Endometrial microvascular endothelial cells (primary cell): ENCODE measurements around the gene PITPNM3. TPM values are rescaled to one million over a fixed set of nuclear protein-coding genes. Genes with fewer than 3 reads are reported as not detected.

Experiments
- in situ Hi-C: cut with HindIII; loops from 2 replicates; pipeline ENCODE4 v1.10.0; 2017; ENCODE audit warnings: low sequenced_read_pairs, low pct_unique_long_range_greater_than_20kb; ENCODE audit errors: inconsistent ontology term
- total RNA-seq: library from RNA; depleted of rRNA; stranded (reverse); fragments of >200 nt; gene quantifications from one replicate; pipeline ENCODE4 v1.2.3, GENCODE V29; 2015; ENCODE audit errors: inconsistent ontology term

The PITPNM3 gene
- total RNA-seq, 1 donor from 2014 or later: 0.09 TPM

DNA sequence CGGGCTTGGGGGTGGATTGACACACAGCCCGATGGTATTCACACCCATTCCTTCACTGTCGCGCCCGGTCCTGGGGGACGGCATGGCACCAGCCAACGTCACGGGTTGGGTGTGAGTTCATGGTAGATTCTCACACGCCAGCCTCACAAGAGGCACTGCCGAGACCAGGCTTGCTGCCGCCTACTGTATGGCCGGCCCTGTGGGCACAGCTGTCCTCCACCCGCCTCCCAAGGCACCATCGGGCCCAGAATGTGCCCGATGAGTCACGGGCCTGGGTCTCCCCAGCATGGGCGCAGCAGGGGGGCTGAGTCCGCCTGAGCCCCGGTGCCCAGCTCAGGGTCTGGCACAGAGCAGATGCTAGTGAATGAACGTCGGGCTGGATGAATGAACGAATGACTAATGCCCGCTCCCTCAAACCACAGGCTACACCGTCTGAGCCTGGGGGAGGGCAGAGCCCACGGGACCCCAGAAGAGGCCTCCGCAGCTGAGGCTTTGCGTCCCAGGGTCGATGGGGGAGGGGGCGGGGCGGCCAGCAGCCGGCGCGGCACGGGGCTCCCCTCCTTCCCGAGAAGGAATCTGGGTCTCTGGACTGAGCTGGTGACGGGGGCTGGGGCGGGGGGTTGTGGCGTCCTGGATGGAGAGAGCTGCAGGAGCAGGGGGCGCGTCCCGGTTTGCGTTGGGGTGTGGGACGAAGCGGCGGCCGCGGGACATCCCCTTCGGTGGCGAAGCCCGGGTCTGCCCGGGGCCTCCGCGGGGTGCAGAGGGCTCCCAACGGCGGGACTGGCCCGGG lies 829 bp downstream of the PITPNM3 start:
- in situ Hi-C loops: no loop called here

GRCh38 chr17:6554871-6555330 lies 1.5 kb downstream of the PITPNM3 start:
- in situ Hi-C loops: no loop called here

- in situ Hi-C loops: no loop called here
Measured at GRCh38 chr17:6554342-6554741, 2.0 kb downstream of the PITPNM3 start.

DNA sequence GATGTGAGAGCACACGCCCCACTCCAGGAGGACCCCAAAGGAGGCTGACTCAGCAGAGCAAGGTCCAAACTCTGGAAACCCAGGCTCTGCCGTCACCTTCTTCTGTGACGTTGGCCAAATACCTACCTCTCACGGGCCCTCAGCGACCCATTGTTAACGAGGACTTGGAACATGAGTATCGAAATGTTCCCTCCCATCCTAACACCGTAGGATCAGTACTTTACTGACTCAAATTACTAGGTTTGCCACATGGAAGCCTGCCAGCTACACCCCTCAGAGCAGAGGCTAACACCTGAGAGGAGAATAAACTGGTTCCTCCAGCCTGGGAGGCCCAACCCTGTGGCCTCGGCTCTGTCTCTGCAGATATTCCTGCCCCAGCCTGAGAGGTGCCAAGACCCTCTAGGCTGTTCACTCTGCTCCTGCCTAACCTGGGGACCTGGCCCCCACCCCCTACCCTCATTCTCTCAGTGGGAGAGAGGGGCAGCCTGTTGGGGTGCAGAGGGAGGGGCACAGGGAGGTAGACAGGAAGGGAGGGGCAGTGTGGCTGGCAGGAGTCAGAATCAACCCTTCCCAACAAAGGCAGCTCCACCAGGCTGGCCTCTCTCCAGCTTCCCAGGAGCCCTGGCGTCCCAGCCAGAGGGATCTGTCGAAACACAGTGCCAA lies 4.4 kb downstream of the PITPNM3 start:
- in situ Hi-C loops: no loop called here

GRCh38 chr17:6551356-6551755 lies 5.0 kb downstream of the PITPNM3 start:
- in situ Hi-C loops: no loop called here

DNA sequence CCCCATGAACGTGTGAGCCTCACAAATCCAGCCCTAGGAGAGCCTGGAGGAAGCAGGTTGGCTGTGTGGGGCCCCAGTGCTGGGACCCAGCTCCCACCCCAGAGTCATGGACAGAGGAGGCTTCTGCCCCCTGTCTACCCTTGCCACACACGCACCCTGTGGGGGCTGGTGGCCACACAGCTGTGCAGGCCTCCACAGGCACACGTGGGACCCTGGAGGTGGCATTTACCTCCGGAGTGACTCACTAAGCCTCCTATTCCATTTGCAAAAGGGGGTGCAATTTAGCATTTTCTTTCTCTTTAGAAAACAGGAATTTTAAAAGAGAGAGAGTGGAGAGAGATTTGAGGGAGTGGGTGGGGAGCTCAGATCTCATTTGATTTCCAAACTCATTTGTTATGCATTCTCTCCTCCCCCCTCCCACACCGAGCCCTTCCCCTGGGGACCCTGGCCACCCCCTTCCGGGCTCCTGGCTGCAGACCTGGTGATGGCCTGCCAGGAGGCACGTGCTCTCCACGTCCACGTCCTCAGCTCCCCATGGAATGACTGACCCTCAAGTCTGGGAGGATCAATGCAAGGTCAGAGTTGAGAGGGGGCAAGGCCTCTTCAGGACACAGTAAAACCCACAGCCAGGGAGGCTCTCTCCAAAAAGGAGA lies 6.8 kb downstream of the PITPNM3 start:
- in situ Hi-C loops: no loop called here

- in situ Hi-C loops: no loop called here
Measured at GRCh38 chr17:6548578-6549330, 7.6 kb downstream of the PITPNM3 start.

GRCh38 chr17:6548034-6548433 lies 8.3 kb downstream of the PITPNM3 start:
- in situ Hi-C loops: no loop called here

DNA sequence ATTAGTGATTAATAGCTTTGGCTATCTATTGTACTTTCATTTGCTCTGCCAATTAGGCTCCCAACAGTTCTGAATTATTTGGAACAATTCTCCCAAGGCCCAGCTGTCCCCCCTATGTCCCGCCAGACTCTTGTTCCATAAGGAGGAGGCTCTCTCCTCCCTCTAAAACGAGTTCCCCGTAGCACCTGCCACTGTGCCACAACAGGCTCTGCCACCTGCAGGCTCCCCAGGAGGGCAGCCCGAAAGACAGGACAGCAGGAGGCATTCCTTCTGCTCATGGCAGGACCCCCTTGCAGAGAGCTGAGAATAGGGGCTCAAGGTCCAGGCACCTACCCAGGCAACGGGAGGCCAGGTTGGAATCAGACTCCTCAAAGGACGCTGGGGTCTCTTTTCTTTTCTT lies 9.0 kb downstream of the PITPNM3 start:
- in situ Hi-C loops: no loop called here

- in situ Hi-C loops: no loop called here
Measured at GRCh38 chr17:6546069-6546718, 10.2 kb downstream of the PITPNM3 start.

DNA sequence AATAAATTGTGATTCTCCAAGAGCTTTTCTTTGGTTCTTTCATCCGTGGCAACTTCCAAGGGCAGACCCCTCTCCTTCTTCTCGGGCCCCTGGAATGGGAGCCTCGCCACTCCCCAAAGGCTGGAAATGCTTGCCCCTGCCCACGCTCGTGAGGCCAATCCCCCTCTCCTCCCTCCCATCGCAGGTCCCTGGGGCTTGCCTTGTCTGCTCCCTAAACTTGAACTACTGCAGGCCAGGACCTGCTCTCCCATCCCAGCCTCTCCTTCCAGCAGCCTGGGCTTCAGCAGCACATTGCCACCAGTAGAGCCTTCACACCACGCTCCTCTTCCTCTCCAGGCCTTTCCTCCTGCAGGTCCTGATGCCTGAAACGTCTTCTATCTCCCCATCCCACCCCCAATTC lies 11.1 kb downstream of the PITPNM3 start:
- in situ Hi-C loops: no loop called here

GRCh38 chr17:6544011-6544370 lies 12.4 kb downstream of the PITPNM3 start:
- in situ Hi-C loops: no loop called here

GRCh38 chr17:6543079-6544010 lies 13.0 kb downstream of the PITPNM3 start:
- in situ Hi-C loops: no loop called here

DNA sequence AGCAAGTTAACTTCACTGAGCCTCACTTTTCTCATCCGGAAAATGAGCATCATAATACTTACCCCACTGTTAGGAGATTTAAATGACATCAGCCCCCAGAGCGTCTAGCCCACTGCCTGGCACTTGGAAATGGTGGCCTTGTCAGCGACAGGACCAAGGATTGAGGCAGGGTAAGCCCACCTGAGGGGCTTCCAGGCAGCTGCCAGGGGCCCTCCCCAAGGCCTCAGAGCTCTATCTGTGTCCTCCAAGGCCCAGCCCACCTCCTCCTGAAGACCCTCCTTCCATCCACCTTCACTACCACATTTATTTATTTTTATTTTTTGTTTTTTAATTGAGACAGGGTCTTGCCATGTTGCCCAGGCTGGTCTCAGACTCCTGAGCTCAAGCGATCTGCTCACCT lies 13.8 kb downstream of the PITPNM3 start:
- in situ Hi-C loops: no loop called here

DNA sequence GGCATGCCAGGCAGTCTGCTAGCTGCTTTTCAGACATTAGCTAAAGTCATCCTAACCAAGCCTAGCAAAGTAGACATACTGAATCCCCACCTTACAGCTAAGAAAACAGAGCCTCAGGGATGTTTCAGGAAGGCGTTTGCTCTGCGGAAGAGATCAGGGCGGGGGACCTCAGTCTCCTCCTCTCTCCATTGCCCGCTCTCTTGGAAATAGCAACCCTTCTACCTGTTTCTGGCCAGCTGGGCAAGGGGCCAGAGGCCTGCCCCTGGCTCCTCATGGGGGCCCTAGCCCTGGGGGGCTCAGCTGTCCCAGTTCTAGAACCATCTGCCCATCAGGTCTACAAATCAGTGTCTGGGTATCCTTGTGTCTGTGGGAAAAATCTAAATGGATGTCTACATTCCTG lies 14.5 kb downstream of the PITPNM3 start:
- in situ Hi-C loops: no loop called here

DNA sequence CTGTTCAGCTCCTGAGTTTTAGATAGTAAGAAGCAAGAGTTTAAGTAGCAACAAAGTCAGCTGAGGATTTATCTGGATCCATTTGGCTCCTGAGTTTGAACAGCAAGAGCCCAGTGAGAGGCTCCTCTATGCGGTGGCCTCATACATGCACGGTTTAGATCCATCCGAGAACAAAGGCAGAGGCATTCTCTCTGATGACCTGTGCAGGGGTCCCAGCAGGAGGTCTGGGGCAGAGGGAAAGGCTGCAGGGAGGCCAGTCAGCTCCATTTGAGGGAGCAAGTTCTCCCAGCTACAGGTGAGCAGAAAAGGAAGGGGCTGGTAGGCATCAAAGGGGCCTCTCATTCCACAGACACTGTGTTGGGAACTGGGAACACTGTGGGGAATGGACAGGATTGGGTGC lies 16.5 kb downstream of the PITPNM3 start:
- in situ Hi-C loops: no loop called here

GRCh38 chr17:6536566-6537065 lies 19.7 kb downstream of the PITPNM3 start:
- in situ Hi-C loops: no loop called here

DNA sequence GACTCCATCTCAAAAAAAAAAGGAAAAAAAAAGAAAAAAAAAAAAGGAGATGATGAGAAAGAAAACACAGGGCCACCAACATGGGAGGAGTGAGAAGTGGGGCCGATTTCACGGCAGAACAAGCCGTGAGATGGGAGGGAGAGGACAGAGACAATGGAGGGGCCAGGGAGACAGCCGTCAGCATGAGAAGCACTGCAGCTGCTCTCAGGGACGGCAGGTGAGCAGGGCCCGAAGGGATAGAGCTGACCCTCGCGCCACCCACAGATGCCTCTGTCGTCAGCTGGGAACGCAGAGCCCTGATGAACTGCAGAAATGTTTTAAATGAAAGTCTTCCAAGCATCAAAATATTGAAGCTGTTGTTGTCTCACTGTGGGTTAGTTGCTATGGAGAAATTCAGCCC lies 20.3 kb downstream of the PITPNM3 start:
- in situ Hi-C loops: no loop called here
